Activated T-helper 1 cell treated with anti-CD3 and anti-CD28 coated beads, Interleukin-12 subunit alpha, Interleukin-12 subunit beta, Interleukin-2, Interleukin-4 antibody, amounts not matched to agents 30 ng/mL and 10 ng/mL and 1 ng/mL, durations not matched to agents 14 hours and 24 hours and 36 hours (primary cell): ENCODE measurements around the gene KSR2. TPM values are rescaled to one million over a fixed set of nuclear protein-coding genes. Genes with fewer than 3 reads are reported as not detected.

Experiments
- DNase-seq: peaks from one replicate; pipeline ENCODE4 v3.0.0; 2021; ENCODE audit warnings: low spot score
- H3K27ac Mint-ChIP-seq: one replicate; pipeline ENCODE4 v1.8.0; 2021; ENCODE audit warnings: mild to moderate bottlenecking, mixed read lengths
- H3K27me3 Mint-ChIP-seq: one replicate; pipeline ENCODE4 v1.8.0; 2022; ENCODE audit warnings: mild to moderate bottlenecking, moderate library complexity, mixed read lengths; ENCODE audit not compliant: insufficient read depth
- H3K36me3 Mint-ChIP-seq: one replicate; pipeline ENCODE4 v1.8.0; 2021; ENCODE audit warnings: low read depth, mixed read lengths
- H3K4me1 Mint-ChIP-seq: one replicate; pipeline ENCODE4 v1.8.0; 2021; ENCODE audit warnings: low read depth, mixed read lengths
- H3K4me3 Mint-ChIP-seq: one replicate; pipeline ENCODE4 v1.8.0; 2021; ENCODE audit warnings: mild to moderate bottlenecking, moderate library complexity, mixed read lengths
- H3K9me3 Mint-ChIP-seq: one replicate; pipeline ENCODE4 v1.8.0; 2021; ENCODE audit warnings: mixed read lengths
- intact Hi-C: fragments of 100-400 bp; cut with micrococcal nuclease; formaldehyde crosslinking; loops from one replicate; pipeline ENCODE4 v1.15.1; 2024
- total RNA-seq: library from RNA; stranded (reverse); gene quantifications from 2 replicates; pipeline ENCODE4 v1.2.3, GENCODE V29; 2022

KSR2 gene
- total RNA-seq, 1 donor from 2014 or later: 0.08 TPM

DNA sequence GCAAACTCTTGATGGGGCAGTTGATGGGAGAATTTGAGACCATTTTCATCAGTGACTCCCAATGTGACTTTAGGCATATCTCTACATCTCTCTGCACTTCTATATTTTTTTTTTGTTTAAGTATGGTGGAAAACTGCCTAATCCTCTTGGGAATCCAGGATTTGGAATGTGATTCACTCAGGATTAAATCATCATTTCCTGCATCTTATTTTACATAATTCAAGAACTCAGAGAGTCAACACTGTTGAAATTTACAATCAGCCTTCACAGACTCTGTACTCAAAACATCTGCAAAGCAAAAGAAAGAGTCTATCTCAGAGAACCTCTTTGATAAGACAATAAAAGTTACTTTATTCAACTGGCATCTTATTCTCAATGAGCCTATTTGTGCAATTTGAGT, 346.7 kb downstream of the KSR2 start:
- peaks cover 12% of the 10 kb centered on the region for H3K9me3 Mint-ChIP-seq
- intact Hi-C loops: no loop called here
- no peak overlapping the region for H3K27ac Mint-ChIP-seq
- H3K27me3 Mint-ChIP-seq: no peaks in the 10 kb centered on the region
- no peak overlapping the region for H3K4me3 Mint-ChIP-seq
- H3K36me3 Mint-ChIP-seq: no peaks in the 10 kb centered on the region
- H3K4me1 Mint-ChIP-seq: no peaks in the 10 kb centered on the region
- DNase-seq: no peak

DNA sequence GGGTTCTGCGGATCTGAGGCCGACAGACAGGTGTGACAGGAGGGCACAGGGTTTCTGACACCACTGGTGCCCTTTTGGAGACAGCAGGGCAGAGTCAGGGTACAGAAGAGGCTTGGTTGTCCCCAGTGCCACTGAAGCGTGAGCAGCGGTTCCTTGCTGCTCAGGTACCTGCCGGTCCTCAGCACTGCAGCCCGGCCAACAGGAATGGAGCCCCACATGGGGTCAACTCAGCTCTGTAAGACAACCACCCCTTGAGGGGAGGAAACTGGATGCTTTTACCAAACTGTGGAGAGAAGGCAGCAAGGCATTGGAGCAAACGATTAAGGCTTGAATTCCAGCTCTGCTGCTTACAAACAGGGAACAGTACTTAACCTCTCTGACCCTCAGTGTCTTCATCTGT, 361.0 kb downstream of the KSR2 start:
- intact Hi-C loops: no loop called here
- no peak overlapping the region for H3K4me3 Mint-ChIP-seq

DNA sequence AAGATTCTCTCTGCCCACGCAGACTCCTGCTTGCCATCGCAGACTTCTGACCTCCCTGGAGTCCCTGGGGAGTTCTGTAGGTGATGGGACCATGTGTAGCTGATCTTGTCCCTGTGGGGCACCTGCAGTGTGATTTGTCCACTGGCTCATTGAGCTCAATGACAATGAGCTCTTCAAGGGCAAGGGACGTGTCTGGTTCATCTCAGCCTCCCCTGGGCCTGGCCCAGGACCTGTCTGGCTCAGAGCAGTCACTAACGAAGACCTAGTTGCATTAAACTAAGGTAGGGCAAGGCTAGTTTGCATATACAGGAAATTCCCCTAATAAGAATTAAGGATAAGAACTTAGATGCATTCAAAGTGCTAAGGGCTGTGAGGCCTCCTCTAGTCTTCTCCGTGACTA, 361.8 kb downstream of the KSR2 start:
- Mint-ChIP-seq H3K4me3 (no peak overlapping the region), H3K9me3 (no peaks in the 10 kb centered on the region), H3K27me3 (no peaks in the 10 kb centered on the region), H3K36me3 (no peaks in the 10 kb centered on the region), H3K4me1 (no peaks in the 10 kb centered on the region), H3K27ac (no peak overlapping the region)
- intact Hi-C loops: no loop called here
- no peak for DNase-seq

More for the DNA sequence above, 361.0 kb downstream of the KSR2 start:
- H3K36me3 Mint-ChIP-seq: no peaks in the 10 kb centered on the region
- H3K27ac Mint-ChIP-seq: no peak overlapping the region
- no peaks in the 10 kb centered on the region for H3K9me3 Mint-ChIP-seq
- no peak for DNase-seq
- no peaks in the 10 kb centered on the region for H3K27me3 Mint-ChIP-seq
- no peaks in the 10 kb centered on the region for H3K4me1 Mint-ChIP-seq

DNA sequence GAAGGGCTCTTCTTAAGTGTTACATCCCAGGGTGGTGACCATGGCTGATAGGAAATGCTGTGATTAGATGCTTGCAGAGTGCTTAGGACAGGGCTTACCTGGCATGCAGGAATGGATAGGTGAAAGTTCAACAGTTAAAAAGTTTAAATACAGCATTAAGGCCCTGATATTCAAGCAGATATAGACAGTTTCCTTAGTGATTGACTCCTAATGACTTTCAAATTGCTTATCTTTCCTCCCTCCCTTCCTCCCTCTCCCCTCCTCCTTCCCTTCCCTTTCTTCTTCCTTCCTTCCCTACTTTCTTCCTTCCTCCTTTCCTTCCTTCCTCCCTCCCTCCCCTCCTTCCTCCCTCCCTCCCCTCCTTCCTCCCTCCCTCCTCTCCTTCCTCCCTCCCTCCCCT, 362.8 kb downstream of the KSR2 start:
- intact Hi-C loops: no loop called here
- no peaks in the 10 kb centered on the region for H3K9me3 Mint-ChIP-seq
- no peaks in the 10 kb centered on the region for H3K4me1 Mint-ChIP-seq
- no peak for DNase-seq
- no peaks in the 10 kb centered on the region for H3K27me3 Mint-ChIP-seq
- no peak overlapping the region for H3K27ac Mint-ChIP-seq
- H3K36me3 Mint-ChIP-seq: no peaks in the 10 kb centered on the region
- no peak overlapping the region for H3K4me3 Mint-ChIP-seq

DNA sequence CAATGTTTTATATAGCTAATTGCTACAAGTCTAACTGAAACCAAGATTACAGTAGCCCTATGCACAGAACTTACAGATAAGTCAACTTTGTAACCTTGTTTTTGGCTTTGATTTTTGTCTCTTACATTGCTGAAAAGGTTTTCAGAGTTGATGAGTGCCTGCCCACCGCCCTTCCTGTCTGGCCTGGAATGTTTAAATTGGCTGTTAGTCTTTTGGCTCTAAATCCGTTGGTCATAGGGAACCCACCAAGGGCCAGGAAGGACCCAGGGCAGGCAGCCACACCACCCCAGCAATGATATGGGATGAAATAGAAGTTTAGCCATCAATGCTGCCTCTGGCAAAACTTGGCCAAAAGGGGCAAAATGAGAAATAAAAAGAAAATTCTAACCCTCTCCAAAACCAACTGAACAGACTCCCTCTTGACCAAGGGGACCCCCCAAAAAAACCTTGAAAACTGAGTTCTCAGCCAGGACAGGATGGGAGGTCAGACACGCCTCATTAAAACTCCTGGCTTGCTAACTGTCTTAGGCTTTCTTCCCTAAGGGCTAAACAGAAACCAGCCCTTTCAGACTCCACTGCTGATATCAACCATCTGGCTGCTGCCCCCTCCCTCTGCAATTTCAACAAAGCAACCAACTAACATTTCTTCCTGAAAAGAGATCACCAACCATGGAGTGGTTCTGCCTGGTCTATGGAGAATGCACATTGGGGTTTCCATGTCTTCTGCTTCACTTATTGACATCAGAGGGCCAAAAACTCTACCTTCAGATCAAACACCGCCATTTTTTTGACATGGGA, 365.3 kb downstream of the KSR2 start:
- Mint-ChIP-seq H3K9me3 (peaks cover 3% of the 10 kb centered on the region), H3K27ac (no peak overlapping the region), H3K4me1 (no peaks in the 10 kb centered on the region), H3K36me3 (no peaks in the 10 kb centered on the region), H3K4me3 (no peak overlapping the region), H3K27me3 (no peaks in the 10 kb centered on the region)
- intact Hi-C loops: no loop called here
- no peak for DNase-seq

DNA sequence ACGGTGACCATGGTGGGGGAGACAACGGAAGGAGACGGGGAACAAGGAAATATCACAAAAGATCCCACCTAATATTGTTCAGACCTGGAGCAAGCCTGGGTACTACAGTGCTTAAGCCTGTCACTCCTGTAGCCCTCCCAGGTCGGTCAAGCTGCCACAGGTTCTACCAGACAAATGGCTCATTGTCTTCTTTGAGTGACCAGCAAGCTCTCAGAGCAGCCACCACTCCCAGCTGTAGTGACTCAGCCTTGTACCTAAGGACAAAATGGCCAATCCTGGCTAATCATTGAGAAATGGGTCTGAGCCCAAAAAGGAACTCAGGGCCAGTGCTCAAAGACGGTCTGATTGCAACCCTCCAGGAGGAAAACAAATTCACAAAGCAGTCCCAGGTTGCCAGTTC, 368.9 kb downstream of the KSR2 start:
- no peaks in the 10 kb centered on the region for H3K36me3 Mint-ChIP-seq
- H3K4me3 Mint-ChIP-seq: no peak overlapping the region
- H3K9me3 Mint-ChIP-seq: peaks cover 3% of the 10 kb centered on the region
- H3K4me1 Mint-ChIP-seq: no peaks in the 10 kb centered on the region
- intact Hi-C loops: no loop called here
- H3K27me3 Mint-ChIP-seq: no peaks in the 10 kb centered on the region
- DNase-seq: no peak
- no peak overlapping the region for H3K27ac Mint-ChIP-seq

DNA sequence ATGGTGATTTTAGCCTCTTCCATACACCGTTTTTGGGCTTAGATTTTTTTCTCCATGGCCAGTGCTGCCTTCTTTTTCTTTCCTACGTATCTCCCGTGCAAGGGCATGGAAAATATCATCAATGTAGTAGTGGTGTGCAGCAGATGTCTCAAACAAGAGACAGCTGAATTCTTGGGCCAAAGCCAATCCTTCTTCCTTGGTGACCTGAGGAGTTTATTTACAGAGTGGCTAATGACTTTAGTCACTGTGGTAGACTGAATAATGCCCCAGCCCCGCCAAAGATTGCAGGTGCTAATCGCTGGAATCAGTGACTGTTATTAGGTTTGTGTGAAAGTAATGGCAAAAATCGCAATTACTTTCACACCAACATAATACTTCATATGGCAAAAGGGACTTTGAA, 371.8 kb downstream of the KSR2 start:
- H3K27ac Mint-ChIP-seq: no peak overlapping the region
- H3K9me3 Mint-ChIP-seq: peaks cover 3% of the 10 kb centered on the region
- intact Hi-C loops: no loop called here
- H3K27me3 Mint-ChIP-seq: no peaks in the 10 kb centered on the region
- H3K4me3 Mint-ChIP-seq: no peak overlapping the region
- no peaks in the 10 kb centered on the region for H3K4me1 Mint-ChIP-seq
- DNase-seq: no peak
- no peaks in the 10 kb centered on the region for H3K36me3 Mint-ChIP-seq

DNA sequence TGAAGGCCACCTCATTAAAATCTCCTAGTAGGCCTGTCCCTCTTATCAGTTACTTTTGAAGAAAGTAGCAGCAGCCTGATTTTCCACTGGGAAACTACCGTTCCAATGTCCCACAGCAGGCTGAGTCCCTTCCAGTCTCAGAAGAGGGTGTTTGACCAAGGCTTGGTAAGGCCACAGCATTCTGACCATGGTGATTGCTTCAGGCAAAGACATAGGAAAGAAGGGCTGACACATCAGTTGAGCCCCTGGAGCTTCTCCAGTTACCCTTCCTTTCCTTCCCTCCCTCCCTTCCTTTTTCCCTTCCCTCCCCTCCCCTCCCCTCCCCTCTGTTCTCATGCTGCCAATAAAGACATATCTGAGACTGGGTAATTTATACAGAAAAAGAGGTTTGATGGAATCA, 373.0 kb downstream of the KSR2 start:
- H3K4me3 Mint-ChIP-seq: no peak overlapping the region
- intact Hi-C loops: no loop called here
- H3K36me3 Mint-ChIP-seq: no peaks in the 10 kb centered on the region
- no peak for DNase-seq
- H3K27ac Mint-ChIP-seq: no peak overlapping the region
- peaks cover 3% of the 10 kb centered on the region for H3K9me3 Mint-ChIP-seq
- no peaks in the 10 kb centered on the region for H3K27me3 Mint-ChIP-seq
- no peaks in the 10 kb centered on the region for H3K4me1 Mint-ChIP-seq

DNA sequence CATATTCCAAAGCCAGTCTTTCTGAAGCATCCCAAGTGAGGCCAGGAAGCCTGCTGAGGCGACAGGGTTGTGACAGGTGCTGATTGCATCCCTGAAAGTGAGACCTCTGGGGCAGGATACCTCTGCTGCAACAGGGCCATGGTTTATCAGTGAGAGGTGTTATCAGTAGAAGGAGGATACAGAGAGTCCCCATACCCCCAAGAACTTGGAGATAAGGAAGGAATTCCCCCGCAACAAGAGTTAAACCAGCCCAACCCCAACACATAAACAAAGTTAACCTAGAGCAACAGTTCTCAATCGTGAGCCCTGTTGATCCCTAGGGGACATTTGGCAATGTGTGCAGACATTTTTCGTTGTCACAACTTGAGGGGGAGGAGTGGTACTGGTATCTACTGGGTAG, 374.3 kb downstream of the KSR2 start:
- no peak for DNase-seq
- Mint-ChIP-seq H3K4me3 (no peak overlapping the region), H3K9me3 (peaks cover 3% of the 10 kb centered on the region), H3K4me1 (no peaks in the 10 kb centered on the region), H3K27ac (no peak overlapping the region), H3K27me3 (no peaks in the 10 kb centered on the region), H3K36me3 (no peaks in the 10 kb centered on the region)
- intact Hi-C loops: no loop called here

DNA sequence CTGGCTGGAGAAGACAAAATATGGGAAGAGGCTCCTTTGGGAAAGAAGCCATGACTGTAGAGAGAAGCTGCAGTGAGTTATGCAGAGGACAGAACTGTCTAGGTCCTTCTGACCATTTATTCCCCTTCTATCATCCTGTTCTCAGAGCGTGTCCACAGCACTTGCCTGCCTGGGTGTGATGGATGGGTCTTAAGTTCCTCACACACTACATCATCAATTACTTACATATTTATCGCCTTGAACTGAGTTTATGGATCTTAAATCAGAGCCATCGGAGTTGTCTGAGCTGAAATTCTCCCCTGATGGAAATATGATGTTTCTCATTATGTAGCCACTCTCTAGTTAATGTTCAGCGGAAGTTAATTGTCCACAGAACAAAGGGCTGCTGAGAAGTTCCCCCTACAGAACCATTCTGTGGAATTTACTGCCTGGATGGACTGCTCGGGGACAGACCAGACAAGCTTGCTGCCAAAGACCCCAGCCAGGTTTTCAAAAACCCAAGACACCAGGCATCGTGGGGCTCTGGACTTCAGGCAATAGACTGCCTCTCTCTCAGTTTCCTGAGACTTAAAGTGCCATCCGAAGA, 374.9 kb downstream of the KSR2 start:
- no peak overlapping the region for H3K27ac Mint-ChIP-seq
- H3K27me3 Mint-ChIP-seq: no peaks in the 10 kb centered on the region
- intact Hi-C loops: loop anchor here (2.0 kb wide), 1 partner anchor 245 kb away; no protein-coding TSS in a partner anchor
- H3K36me3 Mint-ChIP-seq: no peaks in the 10 kb centered on the region
- DNase-seq: no peak
- no peaks in the 10 kb centered on the region for H3K4me1 Mint-ChIP-seq
- H3K9me3 Mint-ChIP-seq: peaks cover 2% of the 10 kb centered on the region
- no peak overlapping the region for H3K4me3 Mint-ChIP-seq

DNA sequence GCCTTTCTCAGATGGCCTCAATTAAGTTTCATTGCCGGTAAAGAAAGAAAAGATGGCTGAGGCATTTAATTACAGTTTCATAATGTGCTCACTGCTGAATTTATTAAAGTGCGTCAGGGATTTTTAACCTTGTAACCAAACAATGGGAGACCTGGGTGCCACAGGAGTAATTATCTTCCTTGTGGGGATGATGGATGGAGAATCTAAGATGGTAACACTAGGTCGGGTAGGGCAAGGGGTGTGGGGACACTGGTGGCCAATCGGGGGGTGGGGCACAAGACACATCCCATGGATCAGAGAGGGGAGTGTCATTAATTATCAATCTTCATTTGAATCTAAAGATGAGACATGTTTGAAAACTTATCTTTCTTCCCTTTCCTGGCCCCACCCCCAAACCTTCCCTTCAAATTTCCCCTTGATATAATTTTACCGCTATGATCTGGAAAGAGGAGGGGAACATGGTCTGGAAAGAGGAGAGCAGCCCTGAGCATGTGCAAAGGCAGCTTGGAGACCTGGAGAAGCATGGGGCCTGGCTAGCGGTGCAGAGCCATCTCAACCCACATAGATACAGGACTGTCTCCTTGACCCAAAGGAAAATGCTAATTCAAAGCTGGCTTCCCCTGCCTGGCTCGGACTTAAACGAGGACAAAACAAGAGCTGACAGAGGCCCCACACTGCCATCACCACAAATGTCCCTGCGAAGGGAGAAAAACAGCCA, 376.0 kb downstream of the KSR2 start:
- no peaks in the 10 kb centered on the region for H3K4me1 Mint-ChIP-seq
- no peaks in the 10 kb centered on the region for H3K36me3 Mint-ChIP-seq
- intact Hi-C loops: loop anchor here (2.0 kb wide), 1 partner anchor 246 kb away; no protein-coding TSS in a partner anchor
- no peak overlapping the region for H3K4me3 Mint-ChIP-seq
- no peak for DNase-seq
- no peak overlapping the region for H3K27ac Mint-ChIP-seq
- no peaks in the 10 kb centered on the region for H3K27me3 Mint-ChIP-seq
- no peaks in the 10 kb centered on the region for H3K9me3 Mint-ChIP-seq

DNA sequence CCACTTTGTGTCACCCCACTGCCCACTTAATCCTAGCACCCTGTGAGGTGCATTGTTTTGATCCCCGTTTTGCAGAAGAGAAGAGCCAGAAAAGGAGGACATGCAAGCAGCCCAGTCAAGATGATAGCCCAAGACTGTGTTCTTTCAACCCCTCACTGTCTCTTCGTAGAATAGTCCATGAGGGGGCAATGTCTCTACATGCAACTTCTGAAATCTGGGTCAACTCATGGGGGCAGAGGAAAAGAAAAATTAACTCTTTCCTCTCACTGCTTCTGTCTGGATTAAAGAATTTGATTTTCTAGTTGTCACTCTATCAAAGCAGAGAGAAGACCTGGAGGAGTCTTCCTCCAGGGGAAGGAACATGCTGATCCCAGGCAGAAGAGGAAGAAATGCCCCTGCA, 377.8 kb downstream of the KSR2 start:
- Mint-ChIP-seq H3K9me3 (no peaks in the 10 kb centered on the region), H3K36me3 (no peaks in the 10 kb centered on the region), H3K4me3 (no peak overlapping the region), H3K27ac (no peak overlapping the region), H3K4me1 (no peaks in the 10 kb centered on the region), H3K27me3 (no peaks in the 10 kb centered on the region)
- intact Hi-C loops: no loop called here
- DNase-seq: no peak

DNA sequence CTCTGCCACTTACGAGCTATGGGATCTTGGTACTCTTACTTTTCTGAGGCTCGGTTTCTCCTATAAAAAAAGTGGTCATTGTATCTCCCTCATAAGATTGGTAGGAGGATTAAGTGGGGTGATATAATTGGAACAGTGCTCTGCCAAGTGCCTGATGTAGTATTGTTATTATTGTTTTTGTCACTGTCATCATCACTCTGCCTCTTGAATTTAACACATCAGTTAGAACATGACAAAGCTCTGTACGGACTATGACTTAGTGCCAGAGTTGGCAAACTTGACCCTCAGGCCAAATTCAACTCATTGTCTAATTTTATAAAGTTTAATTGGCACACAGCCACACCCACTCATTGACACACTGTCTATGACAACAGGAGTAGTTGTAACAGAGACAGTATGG, 378.4 kb downstream of the KSR2 start:
- no peaks in the 10 kb centered on the region for H3K36me3 Mint-ChIP-seq
- H3K4me1 Mint-ChIP-seq: no peaks in the 10 kb centered on the region
- no peaks in the 10 kb centered on the region for H3K27me3 Mint-ChIP-seq
- H3K27ac Mint-ChIP-seq: no peak overlapping the region
- H3K4me3 Mint-ChIP-seq: no peak overlapping the region
- intact Hi-C loops: no loop called here
- DNase-seq: no peak
- H3K9me3 Mint-ChIP-seq: no peaks in the 10 kb centered on the region
